HG03280 (cell line): ENCODE results near the gene TMEM79.

Source experiments
- ATAC-seq: cut with Tn5 transposase; IDR thresholded peaks from one replicate; pipeline ENCODE4 v1.9.1; 2021; ENCODE audit warnings: mild to moderate bottlenecking, moderate library complexity; ENCODE audit not compliant: unreplicated experiment

TMEM79 gene

DNA sequence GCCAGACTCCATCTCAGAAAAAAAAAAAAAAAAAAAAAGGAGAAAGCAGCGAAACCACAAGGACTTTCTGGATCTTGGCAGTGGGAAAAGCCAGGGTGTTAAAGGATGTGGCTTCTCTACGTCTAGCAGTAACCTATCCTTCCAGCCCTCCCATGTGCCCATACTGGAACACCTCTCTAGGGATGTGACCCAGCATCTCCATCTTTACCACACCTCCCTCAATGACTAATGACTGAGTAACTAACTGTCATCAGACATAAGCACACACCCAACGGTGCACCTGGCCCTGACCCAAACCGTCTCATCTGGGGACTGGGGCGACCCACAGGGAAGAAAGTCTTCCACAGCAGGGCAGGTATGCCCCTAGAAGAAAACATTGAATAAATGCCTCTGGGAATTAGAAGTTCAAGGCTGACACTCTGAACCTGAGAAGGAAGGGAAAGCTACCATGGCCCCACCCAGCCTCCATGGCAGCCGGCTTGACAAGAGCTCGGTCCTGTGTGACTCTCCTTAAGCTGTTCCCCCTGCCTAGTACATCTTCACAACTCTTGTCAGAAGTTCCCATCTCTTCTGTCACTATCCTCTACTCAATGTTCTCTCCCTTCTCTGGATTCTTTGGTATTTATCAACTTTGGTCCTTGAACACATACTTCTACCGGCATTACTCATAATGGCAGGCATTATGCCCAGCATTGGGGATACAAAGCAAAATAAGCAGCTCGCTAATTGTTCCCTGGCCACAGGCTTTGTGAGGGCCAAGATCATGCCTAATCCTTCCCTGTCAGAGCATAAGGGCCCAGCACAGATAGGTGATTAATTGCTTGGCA is 21.5 kb upstream of the TMEM79 start:
- ATAC-seq = no peak

DNA sequence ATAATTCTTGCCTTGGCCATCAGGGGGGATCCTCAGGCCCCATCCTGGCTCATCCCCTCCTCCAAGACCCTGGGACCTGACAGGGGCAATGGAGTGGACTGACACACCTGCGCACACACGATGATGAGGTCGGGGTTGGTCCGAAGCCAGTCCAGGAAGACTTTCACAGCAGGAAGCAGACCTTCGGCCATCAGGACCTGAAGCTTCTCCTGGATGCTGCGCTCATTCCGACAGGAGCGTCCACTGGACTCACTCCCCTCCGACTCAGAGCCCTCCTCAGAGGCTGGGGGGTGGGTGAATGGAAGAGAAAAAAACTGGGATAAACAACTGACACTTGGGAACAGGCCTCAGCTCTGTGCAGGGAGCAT is 20.9 kb upstream of the TMEM79 start:
- no peak for ATAC-seq

GRCh38 chr1:156266051-156266450 is 18.1 kb upstream of the TMEM79 start:
- no peak for ATAC-seq

DNA sequence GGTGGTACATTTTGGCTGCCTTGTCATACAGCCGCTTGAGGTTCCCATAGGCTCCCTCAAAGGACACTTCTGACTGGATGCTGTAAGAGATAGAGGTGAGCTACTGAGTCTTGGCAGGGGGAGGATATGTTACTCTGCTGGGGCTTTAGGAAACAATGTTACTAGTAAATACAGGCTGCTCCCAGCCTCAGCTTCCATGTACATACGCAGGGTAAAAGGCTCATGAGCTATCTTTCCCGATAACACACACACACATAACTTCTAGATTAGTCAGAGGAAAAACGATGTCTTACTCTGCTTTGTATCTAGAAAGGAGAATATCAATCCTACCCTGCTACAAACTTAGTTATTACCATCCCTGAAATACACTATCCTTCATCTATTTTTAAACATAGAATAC is 15.8 kb upstream of the TMEM79 start:
- no peak for ATAC-seq

DNA sequence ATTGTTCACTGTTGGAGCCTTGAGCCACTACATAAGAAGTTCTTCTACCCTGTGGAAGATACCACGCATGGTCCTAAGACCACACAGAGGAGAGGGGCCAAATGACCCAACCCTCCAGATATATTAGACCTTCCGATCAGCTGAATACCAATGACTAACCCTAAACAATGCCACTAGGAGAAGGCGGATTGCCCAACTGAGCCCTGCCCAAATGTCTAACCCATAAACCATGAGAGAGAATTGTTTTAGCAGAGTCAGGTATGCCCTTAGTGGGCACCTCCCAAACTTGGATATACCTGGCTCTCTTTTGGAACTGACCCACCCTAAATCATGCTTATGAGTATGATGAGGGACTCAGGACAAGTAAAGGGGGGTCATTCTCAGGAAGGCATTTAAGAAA is 13.8 kb upstream of the TMEM79 start:
- no peak for ATAC-seq

DNA sequence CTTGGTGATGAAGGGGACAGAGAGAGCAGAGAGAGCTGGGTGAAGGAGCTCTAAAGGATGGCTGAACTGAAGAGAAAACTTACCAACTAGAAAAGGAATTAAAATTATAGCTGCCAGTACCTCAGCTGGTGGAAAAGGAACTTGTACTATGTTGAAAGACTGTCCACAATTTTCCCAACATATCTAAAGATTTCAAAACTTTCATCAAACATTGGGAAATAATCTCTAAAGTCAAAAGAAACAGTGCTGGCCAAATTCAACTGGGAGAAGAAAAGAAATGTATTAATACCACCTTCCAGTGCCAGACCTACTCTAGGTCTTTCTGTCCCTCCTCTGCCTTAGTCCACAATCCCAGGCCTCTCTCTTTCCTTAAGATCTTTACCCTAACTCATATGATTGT is 7.6 kb upstream of the TMEM79 start:
- no peak for ATAC-seq

- no peak for ATAC-seq
These were observed 7.2 kb upstream of the TMEM79 start for GRCh38 chr1:156276966-156277381.

DNA sequence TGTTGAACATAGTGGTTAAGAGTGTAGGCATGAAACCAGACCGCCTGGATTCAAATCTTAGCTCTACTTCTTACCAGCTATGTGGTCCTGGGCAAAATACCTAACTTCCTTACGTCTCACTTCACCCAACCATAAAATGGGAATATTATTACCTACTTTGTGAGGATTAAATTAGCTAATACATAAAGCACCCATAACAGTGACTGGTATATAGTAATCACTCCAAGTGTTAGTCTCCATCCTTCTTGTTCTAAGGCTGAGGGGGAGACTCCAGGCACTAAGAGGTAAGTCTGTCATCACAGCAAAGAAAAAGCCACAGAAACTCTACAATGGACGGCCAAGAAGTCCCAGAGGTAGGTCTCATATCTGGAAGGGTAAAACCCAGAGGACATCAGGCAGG is 4.3 kb upstream of the TMEM79 start:
- no peak for ATAC-seq

GRCh38 chr1:156281281-156281680 is 2.8 kb upstream of the TMEM79 start:
- ATAC-seq = peak; percentile 43

DNA sequence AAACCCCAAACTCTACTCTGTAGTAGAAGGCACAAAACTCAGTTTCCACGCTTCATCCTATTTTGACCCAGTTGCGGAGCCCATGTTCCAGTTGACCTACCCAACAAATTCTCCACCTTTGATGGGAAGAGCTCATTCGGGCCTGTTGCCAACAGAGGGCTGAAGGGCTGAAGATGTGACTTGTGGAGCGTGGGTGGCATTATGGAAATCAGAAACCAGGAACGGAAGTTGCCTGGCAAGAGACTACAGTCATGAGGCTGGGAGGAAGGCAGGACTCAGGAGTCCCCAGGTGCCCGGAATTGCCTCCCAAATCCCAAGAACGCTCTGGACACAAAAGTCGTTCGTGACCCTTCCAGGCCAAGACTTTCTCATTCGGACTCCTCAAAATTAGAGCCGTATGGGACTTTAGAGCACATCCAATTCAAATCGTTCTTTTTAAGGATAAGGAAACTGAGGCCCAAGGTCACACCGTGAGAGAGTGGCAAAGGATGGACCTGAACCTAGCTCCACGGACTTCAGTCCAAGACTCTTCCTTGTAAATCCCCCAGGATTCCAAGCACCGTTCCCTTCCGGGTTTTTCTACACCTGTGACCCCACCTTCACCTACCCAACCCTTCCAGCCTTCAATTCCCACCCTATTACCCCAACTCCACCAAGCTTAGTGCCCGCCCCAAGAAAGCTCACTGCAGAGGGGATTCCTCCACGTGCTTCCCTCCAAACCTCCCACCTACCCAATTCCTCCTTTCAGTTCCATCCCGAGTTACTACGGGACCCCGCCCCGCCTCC is 2.2 kb upstream of the TMEM79 start:
- peak; percentile 11 for ATAC-seq

- ATAC-seq = peak; percentile 82
These were observed 1.5 kb upstream of the TMEM79 start, which contains the start of gene SMG5 for GRCh38 chr1:156282479-156283222. Gene SMG5 (minus strand): TSS chr1:156282825. CDS start chr1:156282680, 145 bp downstream.

- no peak for ATAC-seq
These were observed 604 bp upstream of the TMEM79 start for GRCh38 chr1:156283521-156283920.

DNA sequence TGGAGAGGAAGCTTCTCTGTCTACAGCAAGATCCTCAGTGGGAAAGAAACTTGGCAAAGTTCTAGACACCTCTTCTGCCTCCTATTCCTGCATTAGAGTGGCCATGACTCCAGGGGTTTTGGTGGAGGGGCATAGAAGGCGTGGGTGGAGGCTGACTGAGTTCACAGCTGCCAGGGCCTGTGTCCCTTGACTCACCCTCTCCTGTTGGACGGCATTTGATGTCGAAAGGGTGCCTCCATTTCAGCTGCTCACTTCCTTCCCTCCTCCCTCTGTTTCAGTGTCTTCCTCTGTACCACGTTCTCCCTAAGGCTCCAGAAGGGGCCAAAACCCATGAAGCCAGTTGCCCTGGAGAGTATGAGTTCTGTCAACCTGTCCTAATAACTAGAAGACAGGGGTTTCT is 632 bp downstream of the TMEM79 start:
- ATAC-seq = no peak

- no peak for ATAC-seq
These were observed 1.3 kb downstream of the TMEM79 start for GRCh38 chr1:156285437-156285836.

DNA sequence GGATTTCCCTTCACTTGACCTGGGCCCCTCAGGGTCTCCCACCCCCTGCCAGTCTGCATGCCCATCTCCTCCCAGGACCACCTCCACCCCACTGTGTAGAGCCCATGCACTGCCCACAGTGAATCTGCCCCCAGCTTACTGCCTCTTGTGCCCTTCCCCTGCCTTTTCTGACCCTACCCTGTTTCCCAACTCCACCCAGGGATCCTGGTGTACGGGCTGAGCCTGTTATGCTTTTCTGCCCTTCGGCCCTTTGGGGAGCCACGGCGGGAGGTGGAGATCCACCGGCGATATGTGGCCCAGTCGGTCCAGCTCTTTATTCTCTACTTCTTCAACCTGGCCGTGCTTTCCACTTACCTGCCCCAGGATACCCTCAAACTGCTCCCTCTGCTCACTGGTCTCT is 1.9 kb downstream of the TMEM79 start:
- ATAC-seq = no peak

DNA sequence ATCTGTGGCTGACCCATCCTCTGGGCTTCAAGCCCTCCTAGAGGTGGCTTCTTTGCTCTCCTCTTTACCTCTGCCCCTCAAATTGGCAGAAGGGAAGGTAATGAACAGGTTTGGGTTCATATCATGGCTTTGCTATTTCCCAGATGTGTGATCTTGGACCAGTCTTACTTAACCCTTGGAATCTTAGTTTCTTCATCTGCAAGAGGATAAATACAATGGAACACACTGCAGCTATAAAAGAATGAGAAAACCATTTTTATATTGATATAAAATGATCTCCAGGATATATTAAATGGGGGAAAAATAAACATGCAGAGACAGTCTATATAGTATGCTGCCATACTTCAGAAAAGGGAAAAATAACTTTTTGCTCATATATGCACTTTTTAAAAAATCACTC is 5.7 kb downstream of the TMEM79 start:
- no peak for ATAC-seq

DNA sequence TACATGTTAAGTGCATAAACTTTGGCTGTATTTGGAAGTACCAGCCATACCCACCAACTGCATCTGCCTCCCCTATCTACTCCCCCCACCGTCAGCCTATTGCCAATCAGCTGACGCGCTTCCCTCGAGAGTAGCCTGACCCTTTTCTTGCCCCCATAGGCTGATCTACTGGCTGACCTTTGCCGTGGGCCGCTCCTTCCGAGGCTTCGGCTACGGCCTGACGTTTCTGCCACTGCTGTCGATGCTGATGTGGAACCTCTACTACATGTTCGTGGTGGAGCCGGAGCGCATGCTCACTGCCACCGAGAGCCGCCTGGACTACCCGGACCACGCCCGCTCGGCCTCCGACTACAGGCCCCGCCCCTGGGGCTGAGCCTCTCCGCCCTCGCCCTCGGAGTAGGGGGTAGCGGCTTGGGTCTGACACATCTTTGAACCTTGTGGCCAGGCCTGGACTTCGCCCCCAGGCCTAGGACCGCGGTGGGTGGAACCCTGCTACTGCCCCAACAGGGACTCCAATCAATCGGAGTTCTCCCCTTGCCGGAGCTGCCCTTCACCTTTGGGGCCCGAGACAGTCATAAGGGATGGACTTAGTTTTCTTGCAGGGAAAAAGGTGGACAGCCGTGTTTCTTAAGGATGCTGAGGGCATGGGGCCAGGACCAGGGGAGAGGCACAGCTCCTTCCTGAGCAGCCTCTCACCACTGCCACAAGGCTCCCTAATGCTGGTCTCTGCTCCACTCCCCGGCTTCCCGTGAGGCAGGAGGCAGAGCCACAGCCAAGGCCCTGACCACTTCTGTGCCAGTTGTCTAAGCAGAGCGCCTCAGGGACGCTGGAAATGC is 7.3 kb downstream of the TMEM79 start:
- ATAC-seq = peak; percentile 44

GRCh38 chr1:156293098-156293434 is 8.9 kb downstream of the TMEM79 start:
- no peak for ATAC-seq

- ATAC-seq = no peak
These were observed 9.8 kb downstream of the TMEM79 start for GRCh38 chr1:156293895-156294294.

DNA sequence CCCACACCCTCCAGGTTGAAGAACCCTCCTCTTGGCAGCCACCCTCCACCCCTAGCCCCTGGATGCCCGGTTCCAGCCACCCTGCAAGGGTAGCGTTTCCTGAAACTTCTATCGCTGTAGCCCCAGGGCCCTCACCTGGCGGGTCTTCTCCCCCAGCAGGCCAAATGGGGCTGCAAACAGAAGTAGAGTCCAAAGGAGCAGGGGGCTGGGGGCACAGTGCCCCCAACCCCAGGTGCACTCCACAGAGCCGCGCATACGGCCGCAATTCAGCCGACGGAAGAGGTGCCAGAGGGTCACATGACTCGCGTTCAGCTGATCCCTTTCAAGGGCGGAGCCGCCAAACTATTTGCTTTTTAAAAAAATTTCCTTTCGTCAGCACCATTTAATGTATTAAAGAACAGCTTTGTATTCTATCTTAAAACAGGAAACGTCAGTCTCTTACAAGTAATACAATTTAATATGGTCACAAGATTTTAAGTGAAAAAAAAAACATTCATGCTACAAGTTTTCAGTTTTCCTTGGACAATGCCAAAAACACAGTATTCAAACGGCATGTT is 11.3 kb downstream of the TMEM79 start, which contains the start of gene GLMP:
Gene GLMP (minus strand): TSS at position 289 of the 557 bp plus-strand sequence. CDS start 34 bp downstream, at position 255.
- ATAC-seq = no peak
